DMS53 (cell line): ENCODE measurements around the gene CAMSAP1.
"Not testable (repeated sequence)": the region's sequence is repeated elsewhere in the genome, so short reads cannot be mapped to it uniquely, and the experiment has no call there.

ENCODE experiments used
- DNase-seq: peaks from one replicate; lab custom pipeline; 2025; lab: John Stamatoyannopoulos, UW

Gene CAMSAP1, protein sequence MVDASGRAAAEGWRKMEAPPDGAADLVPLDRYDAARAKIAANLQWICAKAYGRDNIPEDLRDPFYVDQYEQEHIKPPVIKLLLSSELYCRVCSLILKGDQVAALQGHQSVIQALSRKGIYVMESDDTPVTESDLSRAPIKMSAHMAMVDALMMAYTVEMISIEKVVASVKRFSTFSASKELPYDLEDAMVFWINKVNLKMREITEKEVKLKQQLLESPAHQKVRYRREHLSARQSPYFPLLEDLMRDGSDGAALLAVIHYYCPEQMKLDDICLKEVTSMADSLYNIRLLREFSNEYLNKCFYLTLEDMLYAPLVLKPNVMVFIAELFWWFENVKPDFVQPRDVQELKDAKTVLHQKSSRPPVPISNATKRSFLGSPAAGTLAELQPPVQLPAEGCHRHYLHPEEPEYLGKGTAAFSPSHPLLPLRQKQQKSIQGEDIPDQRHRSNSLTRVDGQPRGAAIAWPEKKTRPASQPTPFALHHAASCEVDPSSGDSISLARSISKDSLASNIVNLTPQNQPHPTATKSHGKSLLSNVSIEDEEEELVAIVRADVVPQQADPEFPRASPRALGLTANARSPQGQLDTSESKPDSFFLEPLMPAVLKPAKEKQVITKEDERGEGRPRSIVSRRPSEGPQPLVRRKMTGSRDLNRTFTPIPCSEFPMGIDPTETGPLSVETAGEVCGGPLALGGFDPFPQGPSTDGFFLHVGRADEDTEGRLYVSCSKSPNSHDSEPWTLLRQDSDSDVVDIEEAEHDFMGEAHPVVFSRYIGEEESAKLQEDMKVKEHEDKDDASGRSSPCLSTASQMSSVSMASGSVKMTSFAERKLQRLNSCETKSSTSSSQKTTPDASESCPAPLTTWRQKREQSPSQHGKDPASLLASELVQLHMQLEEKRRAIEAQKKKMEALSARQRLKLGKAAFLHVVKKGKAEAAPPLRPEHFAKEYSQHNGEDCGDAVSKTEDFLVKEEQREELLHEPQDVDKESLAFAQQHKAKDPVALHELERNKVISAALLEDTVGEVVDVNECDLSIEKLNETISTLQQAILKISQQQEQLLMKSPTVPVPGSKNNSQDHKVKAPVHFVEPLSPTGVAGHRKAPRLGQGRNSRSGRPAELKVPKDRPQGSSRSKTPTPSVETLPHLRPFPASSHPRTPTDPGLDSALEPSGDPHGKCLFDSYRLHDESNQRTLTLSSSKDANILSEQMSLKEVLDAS (N-terminal part only)

DNA sequence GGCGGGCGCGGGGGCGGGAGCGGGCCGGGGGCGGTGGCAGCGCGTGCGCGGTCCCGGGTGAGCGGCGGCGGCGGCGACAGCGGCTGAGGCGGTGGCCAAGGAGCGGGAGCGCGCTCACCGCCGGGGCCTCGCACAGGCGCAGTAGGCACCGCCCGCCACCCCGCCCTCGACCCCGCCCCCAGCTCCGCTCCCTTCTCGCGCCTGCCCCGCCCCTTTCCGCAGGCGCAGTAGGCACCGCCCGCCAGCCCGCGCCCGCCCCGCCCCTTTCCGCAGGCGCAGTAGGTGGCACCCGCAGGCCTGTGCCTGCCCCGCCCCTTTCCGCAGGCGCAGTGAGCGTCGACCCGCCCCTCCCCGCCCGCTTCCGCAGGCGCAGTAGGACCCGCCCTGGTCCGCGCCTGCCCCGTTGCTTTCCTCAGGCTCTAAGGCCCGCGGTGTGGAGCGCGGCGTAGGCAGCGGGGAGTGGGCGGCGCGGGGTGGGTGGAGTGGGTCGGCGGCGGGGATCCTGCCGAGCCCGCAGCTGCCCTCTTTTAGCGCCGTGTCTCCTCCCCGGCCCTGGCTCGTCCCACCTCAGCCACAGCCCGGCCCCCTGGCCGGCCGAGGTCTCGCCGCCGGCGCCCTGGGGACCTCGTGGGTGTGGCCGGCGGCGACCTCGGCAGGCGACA, at the start of gene CAMSAP1:
Gene CAMSAP1, minus strand, starts transcription at position 116 of the 662 bp plus-strand sequence. CDS start 387 bp downstream, outside the sequence.
- peak; percentile 97 for DNase-seq

DNA sequence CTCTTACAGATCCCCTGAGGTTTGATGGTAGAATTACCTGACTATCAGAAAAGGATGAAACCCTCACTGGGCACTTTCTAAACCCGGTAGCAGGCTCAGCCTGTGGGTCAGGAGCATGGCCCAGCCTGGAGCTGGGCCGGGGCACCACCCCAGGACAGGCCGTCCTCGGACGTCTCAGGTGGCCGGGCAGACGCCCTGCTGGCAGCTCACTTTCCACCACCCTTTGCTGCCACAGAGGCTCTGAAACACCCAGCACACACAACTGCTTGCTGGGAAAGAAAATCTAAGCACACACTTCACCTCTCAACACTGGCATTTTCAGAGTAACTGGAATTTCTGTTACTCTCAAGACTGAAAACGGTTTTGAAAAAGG, 49.4 kb upstream of the CAMSAP1 start:
- DNase-seq: no peak

DNA sequence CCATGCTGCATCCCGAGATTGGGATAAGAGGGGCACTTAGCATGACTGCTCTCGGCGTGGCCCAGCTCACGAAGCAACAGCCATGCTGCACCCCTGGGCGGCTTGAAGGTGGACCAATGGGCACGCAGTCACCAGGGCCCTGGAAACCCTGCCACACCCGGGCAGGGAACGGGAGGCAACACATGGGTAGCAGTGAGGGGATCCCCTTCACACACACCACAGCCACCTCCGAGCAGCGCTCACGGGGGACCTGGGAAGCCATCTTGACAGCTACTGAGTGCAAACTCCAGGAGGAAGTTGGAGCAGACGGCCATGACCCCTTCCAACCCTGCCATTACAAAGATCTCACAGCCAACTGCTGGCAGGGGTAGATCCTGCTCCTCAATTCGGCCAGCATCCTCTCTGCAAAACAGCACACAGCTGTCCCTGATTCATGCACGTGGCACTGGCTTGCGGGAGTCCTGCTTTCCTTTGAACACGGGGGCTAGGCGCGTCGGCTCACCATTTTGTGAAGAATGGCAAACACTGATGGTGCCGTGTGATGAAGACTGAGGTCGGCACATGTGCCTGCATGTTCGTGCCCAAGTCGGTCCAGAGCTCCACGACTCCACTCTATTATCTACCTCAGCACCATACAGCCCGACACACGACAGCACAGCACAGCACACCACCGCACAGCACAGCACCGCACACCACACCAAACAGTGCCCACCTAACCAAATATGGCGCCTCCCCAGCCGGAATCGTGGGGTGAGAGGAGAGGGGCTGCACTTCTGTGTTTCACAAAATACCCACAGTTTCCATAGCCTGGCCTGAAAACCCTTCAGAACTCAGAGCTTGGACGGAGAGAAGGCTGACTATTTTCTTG, 48.8 kb upstream of the CAMSAP1 start:
- no peak for DNase-seq

DNA sequence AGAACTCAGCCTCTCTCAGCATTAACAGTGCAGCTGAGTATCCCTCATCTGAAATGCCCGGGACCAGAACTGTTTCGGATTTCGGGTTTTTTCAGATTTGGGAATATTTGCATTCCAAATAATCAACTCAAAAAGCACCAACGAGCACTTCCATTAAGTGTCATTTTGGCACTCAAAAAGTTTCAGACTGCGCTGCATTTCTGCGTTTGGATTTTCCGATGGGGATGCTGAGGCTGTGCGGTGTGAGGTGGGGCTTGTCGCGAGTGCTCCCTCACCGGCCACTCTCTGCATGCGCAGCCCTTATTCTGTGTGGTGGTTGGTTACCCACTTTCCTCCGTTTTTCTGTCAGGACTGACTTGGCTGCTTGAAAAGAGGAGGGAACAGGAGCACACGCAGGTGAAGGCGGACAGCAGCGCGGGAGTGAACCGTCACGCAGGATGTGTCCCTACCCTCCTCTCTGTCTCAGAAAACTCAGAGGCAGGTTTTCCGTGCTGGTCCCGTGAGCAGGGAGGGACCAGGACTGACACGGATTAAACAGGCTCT, 45.4 kb upstream of the CAMSAP1 start:
- no peak for DNase-seq

DNA sequence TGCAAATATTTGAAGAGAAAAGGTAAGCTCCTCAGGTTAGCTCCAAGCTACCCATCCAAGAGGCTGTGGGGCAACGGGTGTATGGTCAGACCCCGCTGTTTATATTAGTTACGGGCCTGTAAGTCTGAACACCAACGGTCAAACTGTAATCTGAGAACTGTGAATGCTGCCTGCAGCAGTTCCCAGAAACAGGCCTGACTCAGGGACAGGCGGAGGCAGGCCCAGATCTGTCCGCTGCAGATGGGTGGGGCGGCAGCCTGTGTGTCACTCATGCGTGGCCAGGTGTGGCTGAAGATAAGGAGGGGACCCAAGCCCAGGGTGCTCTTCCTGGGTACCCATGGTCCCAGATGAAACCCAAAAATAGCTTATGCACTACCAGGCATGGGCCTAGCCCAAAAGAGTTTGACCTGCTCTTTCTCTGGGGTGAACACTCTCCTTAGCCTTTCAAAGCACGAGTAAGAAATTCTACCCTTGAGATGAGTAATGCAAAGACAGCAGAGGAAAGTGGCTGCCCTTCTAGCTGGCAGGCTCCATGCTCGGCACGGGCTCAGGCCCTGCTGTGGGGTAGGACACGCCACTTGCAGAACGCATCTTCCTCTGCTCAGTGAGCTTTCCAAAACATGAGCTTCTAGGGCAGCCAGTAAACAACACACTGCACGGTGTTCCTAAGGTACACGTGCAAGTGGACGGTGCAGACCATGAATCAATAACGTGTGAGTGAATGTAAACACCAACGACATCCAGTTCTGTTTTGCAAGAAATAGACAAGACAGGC, 44.7 kb upstream of the CAMSAP1 start:
- DNase-seq: no peak

DNA sequence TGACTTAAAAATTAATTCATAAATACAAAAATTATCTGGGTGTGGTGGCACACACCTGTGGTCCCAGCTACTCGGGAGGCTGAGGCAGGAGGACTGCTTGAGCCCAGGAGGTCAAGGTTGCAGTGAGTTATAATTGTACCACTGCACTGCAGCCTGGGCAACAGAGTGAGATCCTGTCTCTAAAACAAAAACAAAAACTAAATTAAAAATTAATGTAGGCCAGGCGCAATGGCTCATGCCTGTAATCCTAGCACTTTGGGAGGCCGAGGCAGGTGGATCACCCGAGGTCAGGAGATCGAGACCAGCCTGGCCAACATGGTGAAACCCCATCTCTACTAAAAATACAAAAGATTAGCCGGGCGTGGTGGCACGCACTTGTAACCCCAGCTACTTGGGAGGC, 44.0 kb upstream of the CAMSAP1 start:
- DNase-seq: not testable (repeated sequence)

DNA sequence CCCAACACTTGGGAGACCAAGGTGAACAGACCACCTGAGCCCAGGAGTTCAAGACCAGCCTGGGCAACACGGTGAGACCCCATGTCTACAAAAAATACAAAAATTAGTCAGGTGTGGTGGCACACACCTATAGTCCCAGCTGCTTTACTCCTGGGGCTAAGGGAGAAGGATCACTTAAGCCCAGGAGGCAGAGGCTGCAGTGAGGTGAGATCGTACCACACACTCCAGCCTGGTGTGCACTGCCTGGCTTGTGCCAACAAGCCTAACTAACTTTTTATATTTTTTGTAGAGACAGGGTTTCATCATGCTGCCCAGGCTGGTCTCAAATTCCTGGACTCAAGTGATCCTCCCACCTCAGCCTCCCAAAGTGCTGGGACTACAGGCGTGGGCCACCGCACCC, 43.5 kb upstream of the CAMSAP1 start:
- DNase-seq: not testable (repeated sequence)

DNA sequence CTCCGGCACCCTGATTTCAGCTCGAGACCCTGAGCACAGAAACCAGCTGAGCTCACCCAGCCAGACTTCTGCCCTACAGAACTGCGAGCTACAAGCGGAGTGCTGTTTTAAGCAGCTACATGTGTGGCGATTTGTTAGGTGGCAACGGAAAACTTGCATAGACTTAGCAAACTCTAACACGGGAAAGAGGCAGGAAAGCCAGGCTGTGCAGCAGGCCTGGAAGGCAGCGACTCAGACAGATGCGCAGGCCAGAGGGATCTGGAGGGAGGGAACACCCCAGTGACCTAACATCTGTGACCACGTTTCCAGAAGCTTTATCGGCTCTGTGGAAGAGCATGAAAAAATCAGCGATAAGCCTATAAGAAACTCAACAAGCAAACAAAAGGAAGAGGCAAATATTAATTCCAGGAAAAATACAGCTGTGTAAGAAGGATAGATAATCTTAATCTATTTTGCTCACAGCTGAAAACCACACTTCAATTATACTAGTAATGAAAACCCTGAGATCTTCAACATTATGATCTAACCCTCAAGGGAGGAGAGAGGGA, 42.9 kb upstream of the CAMSAP1 start:
- DNase-seq: no peak

DNA sequence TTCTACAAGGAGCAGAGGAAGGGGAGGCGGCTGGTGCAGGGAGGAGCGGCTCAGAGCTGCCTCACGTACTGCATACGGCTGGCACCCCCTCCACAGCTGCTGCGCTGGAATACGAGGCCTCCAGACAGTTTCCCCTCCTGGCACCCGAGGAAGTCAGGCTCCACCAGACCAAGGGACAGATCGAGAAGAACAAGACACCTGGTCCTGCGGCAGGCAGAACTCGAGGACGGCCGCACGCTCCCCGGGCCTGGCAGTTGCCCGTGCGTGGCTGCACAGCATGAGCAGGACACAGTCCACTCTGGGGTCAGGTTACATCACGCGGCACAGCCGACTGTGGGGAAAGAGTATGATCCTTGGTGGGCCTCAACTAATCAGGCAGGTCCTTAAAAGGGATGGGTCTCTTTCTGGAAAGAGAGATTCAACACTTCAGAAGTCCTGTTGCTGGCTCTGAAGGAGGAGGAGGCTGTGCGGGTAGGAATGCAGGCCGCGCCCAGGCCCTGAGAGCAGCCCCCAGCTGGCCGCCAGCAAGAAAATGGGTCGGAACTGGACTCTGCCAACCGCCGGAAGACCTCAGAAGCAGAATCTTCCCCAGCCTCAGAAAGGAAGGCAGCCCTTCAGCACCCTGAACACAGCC, 42.3 kb upstream of the CAMSAP1 start:
- no peak for DNase-seq

DNA sequence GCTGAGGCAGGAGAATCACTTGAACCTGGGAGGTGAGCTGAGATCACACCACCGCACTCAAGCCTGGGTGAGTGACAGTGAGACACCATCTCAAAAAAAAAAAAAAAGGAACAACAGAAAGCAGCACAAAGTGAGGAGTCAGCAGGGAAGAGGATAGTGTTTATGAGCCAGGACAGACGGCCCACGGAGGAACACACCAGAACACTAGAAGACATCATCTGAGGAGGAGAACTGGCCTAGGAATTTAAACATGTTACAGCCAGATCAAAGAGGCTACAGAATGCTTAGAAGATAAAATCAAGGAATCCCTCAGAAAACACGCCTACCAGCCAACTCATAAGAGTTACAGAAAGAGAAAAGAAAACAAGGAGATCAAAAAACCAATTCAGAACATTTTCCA, 41.6 kb upstream of the CAMSAP1 start:
- no peak for DNase-seq

DNA sequence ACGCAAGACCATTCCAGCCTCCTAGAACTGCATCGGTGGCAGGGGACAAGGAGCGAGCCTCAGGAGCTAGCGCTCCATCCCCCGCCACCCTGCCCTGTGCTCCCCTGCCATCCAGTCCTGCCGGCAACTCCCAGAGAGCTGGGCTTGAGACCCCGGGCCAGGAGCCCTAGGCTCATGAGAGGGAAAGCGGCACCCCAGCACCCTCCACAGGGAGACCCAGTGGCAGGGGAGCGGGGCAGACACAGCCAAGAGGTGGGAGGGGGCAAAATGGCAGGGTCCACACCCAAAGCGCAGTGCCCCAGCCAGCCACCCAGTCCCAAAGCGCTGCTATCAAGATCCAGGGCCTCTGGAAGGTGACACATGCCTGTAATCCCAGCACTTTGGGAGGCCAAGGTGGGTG, 41.1 kb upstream of the CAMSAP1 start:
- DNase-seq: no peak

DNA sequence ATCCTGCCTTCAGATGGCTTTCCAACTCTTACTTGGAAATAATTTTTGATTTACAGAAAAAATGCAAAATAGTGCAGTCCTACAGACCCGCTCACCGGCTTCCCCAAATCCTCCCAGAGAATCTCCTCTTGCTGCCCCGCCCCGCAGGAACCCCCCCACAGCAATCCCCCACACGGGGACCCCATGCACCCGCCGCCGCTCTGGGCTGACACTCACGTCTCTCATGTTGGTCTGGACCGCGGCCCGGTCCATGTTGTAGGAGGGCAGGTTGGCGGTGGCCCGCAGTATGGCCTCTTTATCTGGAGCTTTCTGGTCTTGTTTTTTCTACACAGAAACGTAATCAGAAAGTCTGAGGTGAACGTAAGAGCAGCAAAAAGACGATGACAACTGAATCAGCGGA, 40.2 kb upstream of the CAMSAP1 start:
- no peak for DNase-seq

DNA sequence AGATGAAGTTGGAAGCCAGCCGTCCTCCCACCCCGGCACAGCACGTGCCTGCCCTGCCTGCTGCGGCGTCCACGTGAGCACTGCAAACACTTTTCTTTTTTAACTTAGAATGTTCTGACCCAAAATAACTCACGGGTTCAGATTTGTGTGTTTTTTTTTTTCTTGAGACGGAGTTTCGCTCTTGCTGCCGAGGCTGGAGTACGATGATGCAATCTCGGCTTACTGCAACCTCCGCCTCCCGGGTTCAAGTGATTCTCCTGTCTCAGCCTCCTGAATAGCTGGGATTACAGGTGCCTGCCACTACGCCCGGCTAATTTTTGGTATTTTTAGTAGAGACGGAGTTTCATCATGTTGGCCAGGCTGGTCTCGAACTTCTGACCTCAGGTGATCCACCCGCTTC, 39.8 kb upstream of the CAMSAP1 start:
- DNase-seq: not testable (repeated sequence)

DNA sequence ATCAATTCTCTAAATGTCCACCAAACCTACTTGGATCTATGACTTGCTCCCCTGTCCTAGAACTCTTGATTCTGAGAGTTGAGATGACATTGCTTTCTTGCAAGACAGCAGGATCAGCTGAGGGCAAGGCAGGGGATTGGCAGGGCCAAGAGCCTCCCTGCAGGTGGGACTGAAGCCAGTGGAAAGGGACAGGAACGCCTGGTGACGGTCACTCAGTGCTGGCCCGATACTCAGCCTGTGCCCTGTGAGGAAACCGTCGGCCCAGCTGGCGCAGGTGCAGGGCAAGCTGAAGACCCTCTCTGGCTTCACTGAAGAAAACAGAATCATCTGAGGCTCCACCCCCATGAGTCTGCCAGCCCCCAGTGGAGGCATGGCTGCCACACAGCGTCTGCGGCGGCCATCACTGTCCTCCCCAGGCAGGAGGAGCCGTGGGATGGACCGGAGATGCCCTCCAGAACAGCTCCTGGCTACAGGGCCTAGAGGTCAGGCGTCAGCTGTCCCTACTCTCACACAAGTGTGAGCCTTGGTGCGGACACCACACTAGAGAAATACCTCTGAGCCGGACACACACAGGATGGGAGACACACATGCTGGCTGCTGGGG, 39.1 kb upstream of the CAMSAP1 start:
- no peak for DNase-seq

DNA sequence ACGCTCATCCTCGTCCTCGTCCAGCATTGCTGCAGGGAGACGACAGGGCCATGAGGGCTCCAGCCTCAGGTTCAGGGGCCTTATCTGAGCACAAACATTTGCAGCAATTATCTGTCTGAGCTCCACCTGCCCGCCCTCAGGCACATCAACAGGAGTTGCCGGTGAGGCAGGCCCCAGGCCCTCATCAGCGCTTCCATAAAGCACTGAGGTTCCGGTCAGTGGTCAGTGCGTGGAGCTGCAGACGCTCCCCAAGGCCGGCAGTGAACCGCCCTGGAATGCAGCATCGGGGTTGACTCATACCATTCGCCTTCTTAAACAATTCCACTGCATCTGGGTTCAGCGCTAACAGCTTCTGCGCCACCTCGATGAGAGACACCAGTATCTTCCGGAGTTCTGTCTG, 38.6 kb upstream of the CAMSAP1 start:
- DNase-seq: no peak

DNA sequence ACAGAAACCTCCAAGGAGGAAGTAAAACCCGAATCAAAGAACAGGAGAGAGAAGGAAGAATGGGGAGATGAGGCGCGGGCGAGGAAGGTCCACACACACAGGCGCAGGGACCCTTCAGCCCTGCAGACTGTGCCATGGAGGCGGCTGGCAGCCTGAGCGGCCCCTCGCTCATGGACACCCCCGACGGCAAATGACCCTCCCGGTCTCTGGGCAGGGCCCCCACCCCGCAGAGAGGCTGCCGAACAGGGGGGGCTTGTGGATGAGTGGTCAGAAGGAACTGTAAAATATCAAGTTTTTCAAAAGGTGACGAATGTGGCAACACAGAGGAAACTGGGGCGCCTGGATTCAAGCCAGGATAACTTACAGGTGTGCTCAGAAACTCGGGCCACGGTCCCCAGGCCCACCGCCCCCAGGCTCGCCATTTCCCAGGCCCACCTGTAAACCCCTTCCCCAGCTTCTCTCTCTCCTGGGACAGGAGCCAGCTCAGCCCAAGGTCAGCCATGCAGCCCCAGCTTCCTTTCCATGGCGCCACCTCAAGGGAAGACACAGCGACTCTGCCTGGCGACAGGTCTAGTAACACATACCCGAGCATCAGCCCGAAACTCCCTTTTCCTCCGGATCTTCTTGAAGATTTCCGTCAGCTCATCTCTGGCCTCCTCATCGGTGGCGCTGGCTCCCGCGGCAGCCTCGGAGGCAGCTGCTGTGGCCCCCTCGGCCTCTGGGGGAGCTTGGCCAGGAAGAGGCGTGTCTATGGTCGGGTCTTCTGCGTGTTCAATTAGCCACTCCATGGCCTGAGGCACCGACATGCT, 37.3 kb upstream of the CAMSAP1 start:
- DNase-seq: no peak

DNA sequence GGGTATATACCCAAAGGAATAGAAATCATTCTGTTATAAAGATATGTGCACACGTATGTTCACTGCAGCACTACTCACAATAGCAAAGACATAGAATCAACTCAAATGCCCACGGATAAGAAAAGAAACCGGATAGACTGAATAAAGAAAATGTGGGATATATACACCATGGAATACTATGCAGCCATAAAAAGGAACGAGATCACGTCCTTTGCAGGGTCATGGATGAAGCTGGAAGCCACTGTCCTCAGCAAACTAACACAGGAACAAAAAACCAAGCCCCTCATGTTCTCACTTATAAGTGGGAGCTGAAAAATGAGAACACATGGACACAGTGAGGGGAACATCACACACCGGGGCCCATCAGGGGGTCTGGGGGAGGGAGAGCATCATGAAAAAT, 36.3 kb upstream of the CAMSAP1 start:
- DNase-seq: not testable (repeated sequence)
